Renal pelvis (tissue), 4 donors: ENCODE results near the gene CACNA1G. TPM values are rescaled to one million over a fixed set of nuclear protein-coding genes. Genes with fewer than 3 reads are reported as not detected.

Experiments
- DNase-seq: peaks from one replicate; pipeline ENCODE4 v3.0.0-alpha.2; 2013
- polyA plus RNA-seq, 3 donors: library from polyadenylated mRNA; unstranded; fragments of 120-200 nt; gene quantifications; one replicate each; pipeline ENCODE4 v1.2.1, GENCODE V29; 2013; ENCODE audit not compliant: insufficient read length in 3 of 3

The CACNA1G gene
- polyA plus RNA-seq, 3 donors, result 6.3 to 8.1 (median 7.7) TPM

- no peak for DNase-seq
Measured at GRCh38 chr17:50565402-50566350, 5.2 kb downstream of the CACNA1G start.

- DNase-seq, result no peak
Measured at GRCh38 chr17:50566886-50567285, 6.4 kb downstream of the CACNA1G start.

- no peak for DNase-seq
Measured at GRCh38 chr17:50568659-50569058, 8.1 kb downstream of the CACNA1G start.

- DNase-seq, result no peak
Measured at GRCh38 chr17:50569592-50569991, 9.1 kb downstream of the CACNA1G start.

- no peak for DNase-seq
Measured at GRCh38 chr17:50570032-50570431, 9.5 kb downstream of the CACNA1G start.

- no peak for DNase-seq
Measured at GRCh38 chr17:50570528-50570927, 10.0 kb downstream of the CACNA1G start.

GRCh38 chr17:50571681-50572080 lies 11.2 kb downstream of the CACNA1G start:
- DNase-seq, result no peak

- DNase-seq, result no peak
Measured at GRCh38 chr17:50572541-50572940, 12.0 kb downstream of the CACNA1G start.

GRCh38 chr17:50573866-50574611 lies 13.5 kb downstream of the CACNA1G start:
- DNase-seq, result no peak

GRCh38 chr17:50575581-50576210 lies 15.2 kb downstream of the CACNA1G start:
- DNase-seq, result no peak

GRCh38 chr17:50576864-50577263 lies 16.3 kb downstream of the CACNA1G start:
- DNase-seq, result no peak

GRCh38 chr17:50577451-50577954 lies 17.0 kb downstream of the CACNA1G start:
- no peak for DNase-seq

GRCh38 chr17:50578173-50578572 lies 17.7 kb downstream of the CACNA1G start:
- DNase-seq, result no peak

GRCh38 chr17:50579399-50579798 lies 18.9 kb downstream of the CACNA1G start:
- no peak for DNase-seq

- no peak for DNase-seq
Measured at GRCh38 chr17:50580646-50581045, 20.1 kb downstream of the CACNA1G start.

GRCh38 chr17:50581316-50581715 lies 20.8 kb downstream of the CACNA1G start:
- no peak for DNase-seq

GRCh38 chr17:50582741-50583140 lies 22.2 kb downstream of the CACNA1G start:
- DNase-seq, result no peak

GRCh38 chr17:50583641-50584040 lies 23.1 kb downstream of the CACNA1G start:
- DNase-seq, result no peak

GRCh38 chr17:50584116-50584515 lies 23.6 kb downstream of the CACNA1G start:
- no peak for DNase-seq

GRCh38 chr17:50584749-50585148 lies 24.2 kb downstream of the CACNA1G start:
- DNase-seq, result no peak

GRCh38 chr17:50585346-50585745 lies 24.8 kb downstream of the CACNA1G start:
- DNase-seq, result no peak

GRCh38 chr17:50585891-50586290 lies 25.4 kb downstream of the CACNA1G start:
- no peak for DNase-seq
